Mammary epithelial cell (primary cell): Measurements from ENCODE around the gene DIS3L2.

ENCODE experiments used
- EZH2 ChIP-seq: IDR thresholded peaks from 2 replicates; pipeline ENCODE4 v1.6.1; 2012; ENCODE audit warnings: low read length, inconsistent platforms, borderline replicate concordance
- TF ChIP-seq, protein P1 (sequence below), 2 donors: IDR thresholded peaks in 1 of 2; conservative IDR thresholded peaks in 1 of 2; 2 replicates each; pipeline ENCODE4 v1.5.1; 2011 to 2012; ENCODE audit warnings: inconsistent platforms in 2 of 2, low read length in 2 of 2, mild to moderate bottlenecking in 2 of 2, control low read depth in 1 of 2, low read depth in 1 of 2; ENCODE audit not compliant: insufficient read depth in 1 of 2; ENCODE audit errors: extremely low read depth in 1 of 2

DNA sequence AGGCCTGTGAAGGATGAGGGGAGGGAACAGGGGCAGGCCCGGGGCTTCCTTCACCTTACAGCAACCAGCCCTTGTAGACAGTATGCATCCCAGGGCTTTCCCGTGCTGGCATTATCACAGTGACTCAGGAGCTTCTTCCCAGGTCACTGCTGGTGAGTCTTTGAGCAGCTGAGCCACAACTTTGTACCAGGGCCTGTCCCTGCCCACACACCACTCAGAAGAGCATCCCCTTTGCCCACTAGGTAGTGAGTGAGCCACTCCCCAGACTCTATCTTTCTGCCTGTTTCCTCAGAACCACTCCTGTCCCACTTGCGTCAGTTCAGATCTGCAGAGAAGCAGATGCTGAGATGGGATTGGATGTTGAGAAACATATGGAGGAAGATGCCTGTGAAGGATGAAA is 347.5 kb downstream of the DIS3L2 start:
- TF ChIP-seq, protein P1, sequence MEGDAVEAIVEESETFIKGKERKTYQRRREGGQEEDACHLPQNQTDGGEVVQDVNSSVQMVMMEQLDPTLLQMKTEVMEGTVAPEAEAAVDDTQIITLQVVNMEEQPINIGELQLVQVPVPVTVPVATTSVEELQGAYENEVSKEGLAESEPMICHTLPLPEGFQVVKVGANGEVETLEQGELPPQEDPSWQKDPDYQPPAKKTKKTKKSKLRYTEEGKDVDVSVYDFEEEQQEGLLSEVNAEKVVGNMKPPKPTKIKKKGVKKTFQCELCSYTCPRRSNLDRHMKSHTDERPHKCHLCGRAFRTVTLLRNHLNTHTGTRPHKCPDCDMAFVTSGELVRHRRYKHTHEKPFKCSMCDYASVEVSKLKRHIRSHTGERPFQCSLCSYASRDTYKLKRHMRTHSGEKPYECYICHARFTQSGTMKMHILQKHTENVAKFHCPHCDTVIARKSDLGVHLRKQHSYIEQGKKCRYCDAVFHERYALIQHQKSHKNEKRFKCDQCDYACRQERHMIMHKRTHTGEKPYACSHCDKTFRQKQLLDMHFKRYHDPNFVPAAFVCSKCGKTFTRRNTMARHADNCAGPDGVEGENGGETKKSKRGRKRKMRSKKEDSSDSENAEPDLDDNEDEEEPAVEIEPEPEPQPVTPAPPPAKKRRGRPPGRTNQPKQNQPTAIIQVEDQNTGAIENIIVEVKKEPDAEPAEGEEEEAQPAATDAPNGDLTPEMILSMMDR (conservative IDR thresholded peaks at IDR 0.05 in 1 of 2, IDR thresholded peaks at IDR 0.05 in 1 of 2; ENCODE audit: extremely low read depth in 1 of 2, insufficient read depth in 1 of 2, low read depth in 1 of 2, low read length in 2 of 2), result no peak
- TF ChIP-seq EZH2, result no peak
